Common myeloid progenitor, CD34-positive (primary cell): ENCODE results near the gene ZNF778.
"Not testable (repeated sequence)": the region's sequence is repeated elsewhere in the genome, so short reads cannot be mapped to it uniquely, and the experiment has no call there.

ENCODE experiments used
- CTCF ChIA-PET: fragments of 350-600 bp; sonication (Branson Sonifier 250); formaldehyde crosslinking; loops from one replicate; lab custom pipeline; 2021; ENCODE audit warnings: antibody characterized with exemption; lab: Charles Lee
- POLR2A ChIA-PET: fragments of 350-600 bp; sonication (Branson Sonifier 250); formaldehyde crosslinking; loops from one replicate; lab custom pipeline; 2021; ENCODE audit warnings: antibody characterized with exemption; lab: Charles Lee
- DNase-seq, 3 donors: peaks; one replicate each; pipeline versions ENCODE4 v3.0.0 to v3.0.0-alpha.2; 2013
- H3K27ac ChIP-seq, 2 experiments: 1 replicate in 1 of 2; 2 replicates in 1 of 2; pipeline ENCODE4 v1.7.0; 2013; ENCODE audit warnings: inconsistent platforms in 2 of 2, low read length in 2 of 2, mild to moderate bottlenecking in 2 of 2, low read depth in 1 of 2, moderate library complexity in 1 of 2; ENCODE audit not compliant: severe bottlenecking in 2 of 2, insufficient read depth in 1 of 2, poor library complexity in 1 of 2
- H3K27me3 ChIP-seq, 5 experiments: replicated peaks in 2 of 5; 1 replicate in 3 of 5; 2 replicates in 2 of 5; pipeline versions ENCODE4 v1.6.1 to v1.7.0; 2013; ENCODE audit warnings: low read length in 4 of 5, mild to moderate bottlenecking in 2 of 5, moderate library complexity in 2 of 5, inconsistent platforms in 1 of 5; ENCODE audit not compliant: insufficient read depth in 5 of 5, control insufficient read depth in 4 of 5
- H3K36me3 ChIP-seq, 4 experiments: 1 replicate in 2 of 4; 2 replicates in 2 of 4; pipeline versions ENCODE4 v1.6.1 to v1.7.0; 2013; ENCODE audit warnings: low read length in 3 of 4, control low read depth in 1 of 4, mild to moderate bottlenecking in 1 of 4; ENCODE audit not compliant: control insufficient read depth in 4 of 4, insufficient read depth in 4 of 4
- H3K4me1 ChIP-seq, 4 experiments: 1 replicate in 3 of 4; 2 replicates in 1 of 4; pipeline versions ENCODE4 v1.6.1 to v1.7.1; 2013; ENCODE audit warnings: low read length in 3 of 4, mild to moderate bottlenecking in 3 of 4, control low read depth in 1 of 4, inconsistent platforms in 1 of 4, moderate library complexity in 1 of 4; ENCODE audit not compliant: control insufficient read depth in 4 of 4, insufficient read depth in 4 of 4; ENCODE audit errors: control extremely low read depth in 1 of 4
- H3K4me3 ChIP-seq, 7 experiments: 1 replicate in 4 of 7; 2 replicates in 3 of 7; pipeline versions ENCODE4 v1.5.1 to v1.7.0; 2013; ENCODE audit warnings: mild to moderate bottlenecking in 7 of 7, low read length in 6 of 7, moderate library complexity in 6 of 7, inconsistent platforms in 2 of 7, low read depth in 2 of 7, control low read depth in 1 of 7; ENCODE audit not compliant: insufficient read depth in 4 of 7, control insufficient read depth in 1 of 7; ENCODE audit errors: extremely low read depth in 1 of 7
- H3K9me3 ChIP-seq, 5 experiments: 1 replicate in 4 of 5; 2 replicates in 1 of 5; pipeline versions ENCODE4 v1.6.1 to v1.7.1; 2013; ENCODE audit warnings: low read length in 4 of 5, mild to moderate bottlenecking in 2 of 5, inconsistent platforms in 1 of 5, low read depth in 1 of 5, moderate library complexity in 1 of 5; ENCODE audit not compliant: control insufficient read depth in 4 of 5, insufficient read depth in 2 of 5; ENCODE audit errors: control extremely low read depth in 1 of 5
- WGBS: methylation state at CpG from one replicate; pipeline ENCODE4 v1.1.5; 2013; ENCODE audit not compliant: insufficient coverage; 5-methylcytosine and 5-hydroxymethylcytosine counted together

ZNF778 gene

DNA sequence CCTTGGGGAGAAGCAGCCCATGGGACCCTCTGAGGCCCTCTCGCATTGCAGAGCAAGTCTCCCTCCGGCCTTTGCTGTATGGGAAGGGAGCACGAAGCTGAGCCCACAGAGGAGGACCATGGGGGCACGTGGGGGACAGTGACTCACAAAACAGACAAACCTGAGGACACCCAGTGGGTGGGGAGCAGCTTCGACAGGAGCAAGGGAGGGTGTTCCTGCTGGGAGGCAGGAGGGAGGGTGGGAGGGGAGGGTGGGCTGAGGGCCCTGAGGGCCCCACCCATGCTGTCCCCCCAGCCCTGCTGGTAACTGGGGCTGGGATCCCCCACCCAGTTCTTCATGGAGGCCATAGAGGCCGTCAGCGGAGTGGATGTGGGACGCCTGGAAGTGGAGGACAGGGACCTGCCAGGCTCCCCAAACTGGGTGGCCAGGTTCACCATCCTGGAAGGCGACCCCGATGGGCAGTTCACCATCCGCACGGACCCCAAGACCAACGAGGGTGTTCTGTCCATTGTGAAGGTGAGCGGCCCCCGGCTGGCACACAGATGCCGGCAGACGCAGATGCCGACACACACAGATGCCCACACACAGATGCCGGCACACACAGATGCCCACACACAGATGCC lies 29.6 kb upstream of the ZNF778 start:
- Histone ChIP-seq H3K27ac (no peak overlapping the region), H3K4me3 (no peak overlapping the region), H3K27me3 (peaks cover 0 to 7% (median 2%) of the 10 kb centered on the region in 5 experiments), H3K9me3 (peaks cover 0 to 2% (median 0%) of the 10 kb centered on the region in 5 experiments), H3K4me1 (peaks cover 0 to 5% (median 5%) of the 10 kb centered on the region in 4 experiments), H3K36me3 (no peaks in the 10 kb centered on the region)
- DNase-seq = peak; percentile 40 to 79 (median 58)
- ChIA-PET CTCF (interaction anchor here (1.2 to 1.6 kb wide), 2 partner anchors 22 to 125 kb away, joined by 4 read pairs; no protein-coding TSS in a partner anchor), POLR2A (interaction anchor here (1.1 kb wide), 1 partner anchor 18 kb away, joined by 4 read pairs; no protein-coding TSS in a partner anchor)
- 72% methylated on average over 19 of the region's 19 CpGs for WGBS

- H3K4me1 ChIP-seq, POLR2A ChIA-PET, H3K4me3 ChIP-seq, H3K36me3 ChIP-seq, H3K9me3 ChIP-seq, H3K27me3 ChIP-seq, H3K27ac ChIP-seq, CTCF ChIA-PET: not testable (repeated sequence)
- DNase-seq = peak in 1 of 3 donors; percentile 44
- WGBS = 96% methylated on average over 13 of the region's 25 CpGs
These were observed 28.8 kb upstream of the ZNF778 start for GRCh38 chr16:89188471-89189357.

GRCh38 chr16:89189358-89190025 lies 28.0 kb upstream of the ZNF778 start:
- peaks cover 0 to 16% (median 11%) of the 10 kb centered on the region in 4 experiments for H3K4me1 ChIP-seq
- ChIA-PET CTCF (no interaction called here), POLR2A (no interaction called here)
- DNase-seq = peak in 1 of 3 donors; percentile 42
- H3K9me3 ChIP-seq = peaks cover 0 to 2% (median 0%) of the 10 kb centered on the region in 5 experiments
- no peaks in the 10 kb centered on the region for H3K36me3 ChIP-seq
- peaks cover 0 to 9% (median 2%) of the 10 kb centered on the region in 5 experiments for H3K27me3 ChIP-seq
- H3K4me3 ChIP-seq = no peak overlapping the region
- 79% methylated on average over 12 of the region's 14 CpGs for WGBS
- no peak overlapping the region for H3K27ac ChIP-seq

DNA sequence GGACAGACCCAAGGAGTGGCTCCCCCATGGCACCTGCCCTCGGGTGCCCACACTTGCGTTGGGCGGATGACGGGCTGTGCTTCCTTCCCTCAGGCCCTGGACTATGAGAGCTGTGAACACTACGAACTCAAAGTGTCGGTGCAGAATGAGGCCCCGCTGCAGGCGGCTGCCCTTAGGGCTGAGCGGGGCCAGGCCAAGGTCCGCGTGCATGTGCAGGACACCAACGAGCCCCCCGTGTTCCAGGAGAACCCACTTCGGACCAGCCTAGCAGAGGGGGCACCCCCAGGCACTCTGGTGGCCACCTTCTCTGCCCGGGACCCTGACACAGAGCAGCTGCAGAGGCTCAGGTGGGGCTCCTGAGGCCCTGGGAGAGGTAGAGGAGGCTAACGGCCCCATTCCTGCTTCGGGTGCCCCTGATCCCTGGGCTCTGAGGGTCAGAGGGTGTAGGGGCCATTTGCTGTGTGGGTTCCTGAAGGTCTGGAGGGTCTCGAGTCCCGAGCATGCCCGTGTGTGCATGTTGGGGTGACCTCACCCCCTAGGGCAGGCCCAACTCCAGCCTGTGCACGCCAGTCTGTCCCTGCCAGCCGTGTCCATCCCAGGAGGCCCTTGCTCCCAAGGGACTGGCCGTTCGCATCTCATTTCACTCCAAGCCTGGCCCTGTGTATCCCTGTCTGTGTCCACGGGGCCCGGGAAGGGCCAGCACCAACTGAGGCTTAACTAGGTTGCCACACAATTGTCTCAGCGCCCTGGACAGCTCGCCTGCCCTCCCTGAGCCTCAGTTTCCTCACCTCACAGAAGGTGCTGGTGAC lies 27.1 kb upstream of the ZNF778 start:
- no peak for DNase-seq
- WGBS = 76% methylated on average over 28 of the region's 28 CpGs
- H3K4me1 ChIP-seq = peaks cover 0 to 24% (median 20%) of the 10 kb centered on the region in 4 experiments
- peaks cover 0 to 9% (median 2%) of the 10 kb centered on the region in 5 experiments for H3K27me3 ChIP-seq
- H3K27ac ChIP-seq = no peak overlapping the region
- H3K36me3 ChIP-seq = no peaks in the 10 kb centered on the region
- peaks cover 0 to 2% (median 0%) of the 10 kb centered on the region in 5 experiments for H3K9me3 ChIP-seq
- POLR2A ChIA-PET = no interaction called here
- H3K4me3 ChIP-seq = no peak overlapping the region
- CTCF ChIA-PET = no interaction called here

GRCh38 chr16:89191033-89191900 lies 26.2 kb upstream of the ZNF778 start:
- Histone ChIP-seq H3K4me1 (peaks cover 0 to 25% (median 23%) of the 10 kb centered on the region in 4 experiments), H3K4me3 (no peak overlapping the region), H3K9me3 (peaks cover 0 to 2% (median 0%) of the 10 kb centered on the region in 5 experiments), H3K27ac (no peak overlapping the region), H3K27me3 (peaks cover 0 to 9% (median 2%) of the 10 kb centered on the region in 5 experiments), H3K36me3 (no peaks in the 10 kb centered on the region)
- ChIA-PET POLR2A (no interaction called here), CTCF (no interaction called here)
- 85% methylated on average over 27 of the region's 44 CpGs for whole genome bisulfite sequencing
- no peak for DNase-seq

DNA sequence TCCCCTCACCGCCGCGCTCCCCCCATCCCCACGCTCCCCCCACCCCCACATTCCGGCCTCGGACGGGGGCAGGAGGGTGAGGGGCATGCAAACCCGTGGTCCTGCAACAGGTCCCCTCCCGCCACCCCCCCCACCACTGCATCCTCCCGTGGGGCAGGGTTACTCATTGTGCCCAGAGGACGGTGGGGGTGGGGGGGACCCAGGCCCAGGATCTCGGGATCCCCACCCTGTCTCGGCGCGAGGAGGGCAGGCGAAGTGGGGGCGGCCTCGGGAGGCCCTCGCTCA lies 25.7 kb upstream of the ZNF778 start:
- DNase-seq = no peak
- H3K27me3 ChIP-seq = peaks cover 0 to 9% (median 2%) of the 10 kb centered on the region in 5 experiments
- H3K36me3 ChIP-seq = no peaks in the 10 kb centered on the region
- peak overlapping the region in 6 of 7 experiments; percentile 23 to 65 (median 52) for H3K4me3 ChIP-seq
- no peak overlapping the region for H3K27ac ChIP-seq
- 0% methylated on average over 5 of the region's 19 CpGs for WGBS
- H3K4me1 ChIP-seq = peaks cover 0 to 25% (median 23%) of the 10 kb centered on the region in 4 experiments
- peaks cover 0 to 2% (median 0%) of the 10 kb centered on the region in 5 experiments for H3K9me3 ChIP-seq
- ChIA-PET POLR2A (no interaction called here), CTCF (no interaction called here)
